Left ventricle myocardium superior (tissue), 1 donor: Measurements from ENCODE around the gene C2. TPM values are rescaled to one million over a fixed set of nuclear protein-coding genes. Genes with fewer than 3 reads are reported as not detected.
A peak's percentile ranks its signal among the peaks of the same experiment; 100 is the strongest.
"Not testable (repeated sequence)": the region's sequence is repeated elsewhere in the genome, so short reads cannot be mapped to it uniquely, and the experiment has no call there.

Experiments
- ATAC-seq: fragments of 200-7000 bp; cut with Tn5 transposase; one replicate; pipeline ENCODE4 v1.9.1; 2020; ENCODE audit warnings: mild to moderate bottlenecking, moderate library complexity
- DNase-seq: peaks from one replicate; pipeline ENCODE4 v3.0.0-alpha.2; 2020
- intact Hi-C: fragments of 100-400 bp; cut with micrococcal nuclease; formaldehyde crosslinking; loops from one replicate; pipeline ENCODE4 v1.11.0; 2022
- total RNA-seq: library from RNA; stranded (reverse); fragmentation: NEBNext Ultra II Directional; extraction: Animal tissue kit (Norgen Biotek cat#: 25700); gene quantifications from one replicate; pipeline ENCODE4 v1.2.1, GENCODE V29; 2021
- donor health status: DM: no; HTN: yes; CAD: no; lungs with severe emphysema.

C2 gene
- total RNA-seq, 1 donor from 2014 or later: 5.8 TPM

GRCh38 chr6:31969712-31970603 lies 42.4 kb downstream of the C2 start:
- intact Hi-C loops: no loop called here
- no peak for DNase-seq
- no peak for ATAC-seq

GRCh38 chr6:31970604-31971271 lies 43.2 kb downstream of the C2 start:
- ATAC-seq (no peak), DNase-seq (no peak)
- intact Hi-C loops: no loop called here

GRCh38 chr6:31971279-31971992 lies 43.9 kb downstream of the C2 start:
- intact Hi-C loops: no loop called here
- DNase-seq (no peak), ATAC-seq (peak; percentile 1)

GRCh38 chr6:31971993-31972708 lies 44.6 kb downstream of the C2 start, which contains the start of gene DXO:
Gene DXO, minus strand, starts transcription at chr6:31972138. Its CDS starts 463 bp downstream, at chr6:31971675.
- ATAC-seq (peak; percentile 96), DNase-seq (peak; percentile 97)
- intact Hi-C loops: no loop called here

GRCh38 chr6:31972709-31973350 lies 45.3 kb downstream of the C2 start:
- intact Hi-C loops: no loop called here
- DNase-seq (no peak), ATAC-seq (no peak)

- ATAC-seq, intact Hi-C loops, DNase-seq: not testable (repeated sequence)
These were observed 48.5 kb downstream of the C2 start for GRCh38 chr6:31976065-31976464.

- intact Hi-C loops: no loop called here
- no peak for DNase-seq
- no peak for ATAC-seq
These were observed 50.4 kb downstream of the C2 start for GRCh38 chr6:31977816-31978431.

- DNase-seq: no peak
- intact Hi-C loops: no loop called here
- no peak for ATAC-seq
These were observed 51.3 kb downstream of the C2 start for GRCh38 chr6:31978831-31979230.

- no peak for ATAC-seq
- intact Hi-C loops: no loop called here
- no peak for DNase-seq
These were observed 51.9 kb downstream of the C2 start for GRCh38 chr6:31979238-31979898.

- ATAC-seq, intact Hi-C loops, DNase-seq: not testable (repeated sequence)
These were observed 52.8 kb downstream of the C2 start for GRCh38 chr6:31980195-31980876.

GRCh38 chr6:31980998-31981397 lies 53.5 kb downstream of the C2 start:
- DNase-seq, intact Hi-C loops, ATAC-seq: not testable (repeated sequence)

- DNase-seq, intact Hi-C loops: not testable (repeated sequence)
- ATAC-seq: peak; percentile 90
These were observed 54.2 kb downstream of the C2 start, which contains the start of gene C4A for GRCh38 chr6:31981744-31982143. Gene C4A, plus strand, starts transcription at chr6:31982057. Its CDS starts 51 bp downstream, at chr6:31982108.

GRCh38 chr6:31989363-31989762 lies 61.8 kb downstream of the C2 start:
- intact Hi-C loops, DNase-seq, ATAC-seq: not testable (repeated sequence)

GRCh38 chr6:31994421-31994820 lies 66.9 kb downstream of the C2 start:
- intact Hi-C loops, DNase-seq, ATAC-seq: not testable (repeated sequence)
